Measurements from ENCODE around the gene BRK1.

GRCh38 chr3:10162185-10162584 is 46.7 kb downstream of the BRK1 start:
- TF ChIP-seq GATA2 (IDR thresholded peaks at IDR 0.05; ENCODE audit: low read depth, low read length) (no peak), GATA3 (IDR thresholded peaks at IDR 0.05; ENCODE audit: low read depth, low read length) (no peak)
